DND-41 (cell line): ENCODE results near the gene APCDD1L.

Experiments used
- ATAC-seq: fragments of 200-7000 bp; cut with Tn5 transposase; 3 replicates; pipeline ENCODE4 v1.9.1; 2021; ENCODE audit warnings: low read depth; ENCODE audit not compliant: insufficient read depth
- DNase-seq: peaks from one replicate; pipeline ENCODE4 v3.0.0-alpha.2; 2020
- H2AFZ ChIP-seq: 2 replicates; pipeline ENCODE4 v1.6.0; 2012; ENCODE audit warnings: low read depth, low read length
- H3K27ac ChIP-seq: 2 replicates; pipeline ENCODE4 v1.5.1; 2012; ENCODE audit warnings: low read length, inconsistent platforms
- H3K27me3 ChIP-seq: fragments of 200-600 bp; sonication (generic); 2 replicates; pipeline ENCODE4 v1.6.0; 2012; ENCODE audit warnings: low read length, mild to moderate bottlenecking, inconsistent platforms; ENCODE audit not compliant: insufficient read depth, poor library complexity
- H3K36me3 ChIP-seq: 2 replicates; pipeline ENCODE4 v1.5.1; 2012; ENCODE audit warnings: low read length, inconsistent platforms; ENCODE audit not compliant: insufficient read depth
- H3K4me1 ChIP-seq: 2 replicates; pipeline ENCODE4 v1.5.1; 2012; ENCODE audit warnings: mild to moderate bottlenecking, low read length; ENCODE audit not compliant: insufficient read depth
- H3K4me2 ChIP-seq: 2 replicates; pipeline ENCODE4 v1.6.0; 2012; ENCODE audit warnings: mild to moderate bottlenecking, moderate library complexity, low read length, inconsistent platforms; ENCODE audit not compliant: insufficient read depth
- H3K4me3 ChIP-seq, 2 experiments: fragments of 200-600 bp in 1 of 2; shearing (Covaris generic) in 1 of 2; 2 replicates each; pipeline ENCODE4 v1.5.1; 2012 to 2016; ENCODE audit warnings: inconsistent platforms in 2 of 2, low read length in 2 of 2, mild to moderate bottlenecking in 2 of 2, low read depth in 1 of 2, moderate library complexity in 1 of 2
- H3K79me2 ChIP-seq: 2 replicates; pipeline ENCODE4 v1.6.0; 2012; ENCODE audit warnings: low read length, inconsistent platforms; ENCODE audit not compliant: insufficient read depth
- H3K9ac ChIP-seq: 2 replicates; pipeline ENCODE4 v1.6.0; 2012; ENCODE audit warnings: low read depth, mild to moderate bottlenecking, inconsistent platforms, low read length, moderate library complexity
- H3K9me3 ChIP-seq: 2 replicates; pipeline ENCODE4 v1.5.1; 2012; ENCODE audit warnings: low read length, moderate library complexity, mild to moderate bottlenecking, inconsistent platforms; ENCODE audit not compliant: insufficient read depth, severe bottlenecking
- H4K20me1 ChIP-seq: 2 replicates; pipeline ENCODE4 v1.6.0; 2012; ENCODE audit warnings: low read length; ENCODE audit not compliant: insufficient read depth
- EZH2 ChIP-seq: IDR thresholded peaks from 3 replicates; pipeline ENCODE4 v1.6.1; 2012; ENCODE audit warnings: borderline replicate concordance, low read depth, mild to moderate bottlenecking, moderate library complexity, low read length, inconsistent platforms; ENCODE audit not compliant: severe bottlenecking
- TF ChIP-seq, protein P1 (sequence below): IDR thresholded peaks from 2 replicates; pipeline ENCODE4 v1.5.1; 2012; ENCODE audit warnings: borderline replicate concordance, low read length, moderate library complexity, mild to moderate bottlenecking; ENCODE audit not compliant: poor library complexity, severe bottlenecking; ENCODE audit errors: extremely low read depth

APCDD1L gene

GRCh38 chr20:58528412-58528811 is 13.2 kb upstream of the APCDD1L start:
- H3K79me2 ChIP-seq, result no peaks in the 10 kb centered on the region
- H3K4me2 ChIP-seq, result no peak overlapping the region
- no peaks in the 10 kb centered on the region for H3K36me3 ChIP-seq
- no peak overlapping the region for H3K27ac ChIP-seq
- no peak for DNase-seq
- no peak overlapping the region for H3K9ac ChIP-seq
- H3K4me3 ChIP-seq, result no peak overlapping the region
- H3K4me1 ChIP-seq, result no peaks in the 10 kb centered on the region
- no peak for ATAC-seq
- no peak overlapping the region for H2AFZ ChIP-seq
- peaks cover 37% of the 10 kb centered on the region for H3K9me3 ChIP-seq
- no peaks in the 10 kb centered on the region for H3K27me3 ChIP-seq
- TF ChIP-seq, protein P1, sequence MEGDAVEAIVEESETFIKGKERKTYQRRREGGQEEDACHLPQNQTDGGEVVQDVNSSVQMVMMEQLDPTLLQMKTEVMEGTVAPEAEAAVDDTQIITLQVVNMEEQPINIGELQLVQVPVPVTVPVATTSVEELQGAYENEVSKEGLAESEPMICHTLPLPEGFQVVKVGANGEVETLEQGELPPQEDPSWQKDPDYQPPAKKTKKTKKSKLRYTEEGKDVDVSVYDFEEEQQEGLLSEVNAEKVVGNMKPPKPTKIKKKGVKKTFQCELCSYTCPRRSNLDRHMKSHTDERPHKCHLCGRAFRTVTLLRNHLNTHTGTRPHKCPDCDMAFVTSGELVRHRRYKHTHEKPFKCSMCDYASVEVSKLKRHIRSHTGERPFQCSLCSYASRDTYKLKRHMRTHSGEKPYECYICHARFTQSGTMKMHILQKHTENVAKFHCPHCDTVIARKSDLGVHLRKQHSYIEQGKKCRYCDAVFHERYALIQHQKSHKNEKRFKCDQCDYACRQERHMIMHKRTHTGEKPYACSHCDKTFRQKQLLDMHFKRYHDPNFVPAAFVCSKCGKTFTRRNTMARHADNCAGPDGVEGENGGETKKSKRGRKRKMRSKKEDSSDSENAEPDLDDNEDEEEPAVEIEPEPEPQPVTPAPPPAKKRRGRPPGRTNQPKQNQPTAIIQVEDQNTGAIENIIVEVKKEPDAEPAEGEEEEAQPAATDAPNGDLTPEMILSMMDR, result no peak
- TF ChIP-seq EZH2, result no peak
- no peaks in the 10 kb centered on the region for H4K20me1 ChIP-seq

DNA sequence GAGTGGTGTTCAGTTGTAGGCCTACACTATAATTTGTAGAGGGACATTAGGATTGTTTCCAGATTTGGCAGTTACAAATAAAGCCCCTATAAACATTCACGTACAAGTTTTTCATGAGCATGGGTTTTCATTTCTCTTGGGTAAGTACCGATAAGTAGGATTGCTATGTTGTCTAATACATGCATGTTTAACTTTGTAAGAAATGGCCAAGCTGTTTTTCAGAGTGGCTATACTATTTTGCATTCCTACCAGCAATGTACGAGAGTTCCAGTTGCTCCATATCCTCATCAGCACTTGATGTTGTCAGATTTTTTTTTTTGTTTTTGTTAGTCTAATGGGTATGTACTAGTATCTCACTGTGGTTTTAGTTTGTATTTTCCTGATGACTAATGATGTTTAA is 11.2 kb upstream of the APCDD1L start:
- Histone ChIP-seq H3K27ac (no peak overlapping the region), H3K27me3 (no peaks in the 10 kb centered on the region), H3K9ac (no peak overlapping the region), H3K36me3 (no peaks in the 10 kb centered on the region), H4K20me1 (no peaks in the 10 kb centered on the region), H3K9me3 (peaks cover 24% of the 10 kb centered on the region), H3K4me3 (no peak overlapping the region), H3K4me2 (no peak overlapping the region), H3K79me2 (no peaks in the 10 kb centered on the region), H3K4me1 (no peaks in the 10 kb centered on the region), H2AFZ (no peak overlapping the region)
- TF ChIP-seq, protein P1, result no peak
- TF ChIP-seq EZH2, result no peak
- DNase-seq (no peak), ATAC-seq (no peak)

GRCh38 chr20:58524814-58525213 is 9.6 kb upstream of the APCDD1L start:
- Histone ChIP-seq H3K79me2 (no peaks in the 10 kb centered on the region), H3K9me3 (peaks cover 18% of the 10 kb centered on the region), H3K4me1 (no peaks in the 10 kb centered on the region), H3K4me2 (no peak overlapping the region), H3K27me3 (no peaks in the 10 kb centered on the region), H3K27ac (no peak overlapping the region), H3K9ac (no peak overlapping the region), H3K36me3 (no peaks in the 10 kb centered on the region), H3K4me3 (no peak overlapping the region), H4K20me1 (no peaks in the 10 kb centered on the region), H2AFZ (no peak overlapping the region)
- ATAC-seq (no peak), DNase-seq (no peak)
- no peak for TF ChIP-seq EZH2
- TF ChIP-seq, protein P1, result no peak

- no peak overlapping the region for H2AFZ ChIP-seq
- peaks cover 15% of the 10 kb centered on the region for H3K9me3 ChIP-seq
- H3K27me3 ChIP-seq, result no peaks in the 10 kb centered on the region
- H4K20me1 ChIP-seq, result no peaks in the 10 kb centered on the region
- H3K79me2 ChIP-seq, result no peaks in the 10 kb centered on the region
- H3K9ac ChIP-seq, result no peak overlapping the region
- no peaks in the 10 kb centered on the region for H3K4me1 ChIP-seq
- H3K36me3 ChIP-seq, result no peaks in the 10 kb centered on the region
- H3K4me2 ChIP-seq, result no peak overlapping the region
- ATAC-seq (no peak), DNase-seq (no peak)
- TF ChIP-seq, protein P1, result no peak
- TF ChIP-seq EZH2, result no peak
- H3K4me3 ChIP-seq, result no peak overlapping the region
- no peak overlapping the region for H3K27ac ChIP-seq
These were observed 8.7 kb upstream of the APCDD1L start for GRCh38 chr20:58523971-58524315.
